ENCODE results near the gene CYLD. TPM values are rescaled to one million over a fixed set of nuclear protein-coding genes. Genes with fewer than 3 reads are reported as not detected.
A peak's percentile ranks its signal among the peaks of the same experiment; 100 is the strongest.

CYLD gene
- total RNA-seq, 1 experiment from 2014 or later: 9.5 TPM

DNA sequence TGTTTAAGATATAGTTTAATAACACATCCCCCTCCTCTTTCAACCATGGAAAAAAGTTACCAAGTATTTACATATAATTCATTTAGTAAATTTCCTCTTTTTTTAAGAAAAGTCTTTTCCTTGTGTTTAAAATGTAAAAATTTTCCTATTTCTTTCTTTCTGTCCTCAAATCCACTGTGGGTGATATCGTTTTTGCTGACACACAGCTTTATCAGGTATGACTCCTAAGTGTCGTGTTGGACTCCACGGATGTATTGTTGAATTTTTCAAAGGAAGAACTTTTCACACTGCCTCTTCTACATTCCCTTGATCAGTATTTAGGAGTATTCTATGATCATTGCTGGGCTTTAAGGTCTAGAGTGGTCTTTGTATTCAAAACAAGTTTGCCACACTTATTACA lies 33.1 kb downstream of the CYLD start:
- DNase-seq (ENCODE audit: extremely low read depth, low read depth): no peak

DNA sequence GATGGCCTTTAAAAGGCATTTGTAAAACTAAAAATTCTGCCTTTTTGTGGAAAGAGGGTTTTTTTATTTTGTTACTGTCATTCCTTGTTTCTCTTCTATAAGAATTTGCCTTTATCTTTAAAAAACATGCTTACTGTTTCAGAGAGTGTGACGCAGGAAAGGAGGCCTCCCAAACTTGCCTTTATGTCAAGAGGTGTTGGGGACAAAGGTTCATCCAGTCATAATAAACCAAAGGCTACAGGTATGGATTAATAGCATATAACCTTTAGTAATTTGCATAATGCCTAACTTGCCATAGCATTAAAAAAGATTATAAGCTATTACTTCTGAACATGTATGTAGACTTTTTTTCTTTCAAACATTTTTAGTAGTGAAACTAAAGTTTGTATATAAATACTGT lies 34.2 kb downstream of the CYLD start:
- no peak for DNase-seq (ENCODE audit: extremely low read depth, low read depth)

DNA sequence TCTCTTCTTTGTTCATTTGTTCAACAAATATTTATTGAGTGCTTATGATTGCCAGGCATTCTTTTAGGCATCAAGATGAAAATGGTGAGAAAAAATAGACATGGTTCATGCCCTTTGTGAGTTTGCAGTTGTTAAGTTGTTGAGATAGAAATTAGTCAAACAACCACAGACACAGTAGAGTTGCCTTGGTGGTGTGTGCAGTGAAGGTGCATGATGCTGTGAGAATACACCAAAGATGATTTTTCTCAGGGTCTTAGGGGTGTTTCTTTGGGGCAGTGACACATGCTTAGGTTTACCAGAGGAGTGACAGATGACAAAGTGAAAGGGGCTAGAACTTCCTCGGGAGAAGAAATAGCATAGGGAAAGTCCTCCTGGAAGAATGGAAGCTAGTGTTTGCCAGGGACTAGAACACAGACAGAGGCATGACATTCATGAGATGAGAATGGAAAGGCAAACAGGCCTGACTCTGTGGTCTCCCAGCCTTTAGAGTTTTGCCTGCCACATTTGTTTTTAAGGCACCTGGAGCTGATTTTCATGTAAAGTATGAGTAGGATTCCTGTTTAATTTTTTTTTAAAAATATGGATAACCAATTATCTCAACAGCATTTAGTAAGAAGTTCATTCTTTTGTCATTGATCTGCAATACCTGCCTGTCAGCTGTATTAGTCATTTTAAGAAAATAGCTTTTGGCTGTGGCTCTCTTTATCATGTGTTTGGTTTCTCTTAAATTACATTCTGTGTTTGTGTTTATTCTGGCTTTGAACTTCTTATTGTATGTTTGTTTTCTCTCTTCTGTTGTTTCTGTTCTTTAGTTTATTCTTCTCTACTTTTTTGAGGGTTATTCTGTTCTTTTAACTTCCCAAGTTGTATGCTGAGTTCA lies 36.6 kb downstream of the CYLD start:
- no peak for DNase-seq (ENCODE audit: extremely low read depth, low read depth)

DNA sequence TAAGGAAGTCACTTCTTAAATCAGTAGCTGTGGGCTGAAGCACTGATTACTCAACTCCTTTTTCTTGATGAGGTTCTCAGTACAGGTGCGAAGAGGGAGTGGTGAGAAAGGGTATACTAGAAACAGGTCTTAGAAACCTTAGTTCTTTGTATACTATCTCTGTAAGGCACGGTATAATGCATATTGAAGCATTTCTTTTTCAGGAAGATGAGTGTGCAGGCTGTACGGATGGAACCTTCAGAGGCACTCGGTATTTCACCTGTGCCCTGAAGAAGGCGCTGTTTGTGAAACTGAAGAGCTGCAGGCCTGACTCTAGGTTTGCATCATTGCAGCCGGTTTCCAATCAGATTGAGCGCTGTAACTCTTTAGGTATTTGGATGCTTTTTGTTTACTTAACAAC lies 39.2 kb downstream of the CYLD start:
- DNase-seq (ENCODE audit: extremely low read depth, low read depth): no peak

DNA sequence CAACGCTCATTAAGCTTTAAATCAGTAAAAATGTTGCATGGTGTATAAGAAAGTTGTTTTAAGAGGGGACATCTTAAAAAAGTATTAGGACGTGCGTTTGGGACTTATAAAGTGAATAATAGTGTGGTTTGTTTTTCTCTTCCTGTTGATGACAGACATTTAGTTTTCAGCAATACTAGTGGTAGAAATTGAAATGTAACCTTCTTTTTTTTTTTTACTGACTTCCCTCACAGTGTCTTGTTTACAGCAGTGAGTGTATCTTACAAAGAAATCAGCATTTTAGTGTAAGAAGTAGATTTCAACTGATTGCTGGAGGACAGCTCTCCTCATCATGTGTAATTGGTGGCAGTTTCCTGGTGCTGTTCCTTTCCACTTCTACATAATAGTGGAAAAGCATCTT lies 39.6 kb downstream of the CYLD start:
- no peak for DNase-seq (ENCODE audit: extremely low read depth, low read depth)

DNA sequence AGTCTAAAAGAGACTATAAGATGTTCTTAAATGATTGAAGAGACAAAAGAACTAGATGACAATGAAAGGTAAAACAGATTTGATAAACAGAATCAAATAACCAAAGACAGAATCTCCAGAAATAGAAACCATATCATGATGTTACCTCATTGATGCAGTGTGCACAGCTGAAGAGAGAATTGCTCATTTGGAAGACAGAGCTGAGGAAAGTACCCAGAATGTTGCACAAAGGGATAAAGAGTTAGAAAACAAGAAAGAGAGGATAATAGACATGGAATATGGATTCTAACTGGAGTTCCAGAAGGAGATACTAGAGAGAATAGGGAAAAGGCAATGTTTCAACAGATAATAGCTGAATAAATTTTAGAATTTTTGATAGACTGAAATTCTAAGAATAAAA lies 47.9 kb downstream of the CYLD start:
- DNase-seq (ENCODE audit: extremely low read depth, low read depth): no peak

DNA sequence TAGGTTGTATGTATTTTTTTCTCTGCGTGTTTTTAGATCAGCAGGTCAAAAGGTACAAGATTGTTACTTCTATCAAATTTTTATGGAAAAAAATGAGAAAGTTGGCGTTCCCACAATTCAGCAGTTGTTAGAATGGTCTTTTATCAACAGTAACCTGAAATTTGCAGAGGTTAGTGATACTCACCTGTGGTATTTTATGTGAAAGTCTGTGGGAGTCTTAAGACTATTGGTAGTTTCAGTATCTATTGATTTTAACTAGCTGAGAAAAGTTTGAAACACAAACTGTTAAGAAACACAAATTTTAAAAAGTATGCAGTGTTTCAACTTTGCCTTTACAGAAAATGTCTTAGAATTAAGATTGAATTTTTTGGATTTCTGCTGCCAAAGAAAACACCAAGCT lies 49.6 kb downstream of the CYLD start:
- no peak for DNase-seq (ENCODE audit: extremely low read depth, low read depth)

DNA sequence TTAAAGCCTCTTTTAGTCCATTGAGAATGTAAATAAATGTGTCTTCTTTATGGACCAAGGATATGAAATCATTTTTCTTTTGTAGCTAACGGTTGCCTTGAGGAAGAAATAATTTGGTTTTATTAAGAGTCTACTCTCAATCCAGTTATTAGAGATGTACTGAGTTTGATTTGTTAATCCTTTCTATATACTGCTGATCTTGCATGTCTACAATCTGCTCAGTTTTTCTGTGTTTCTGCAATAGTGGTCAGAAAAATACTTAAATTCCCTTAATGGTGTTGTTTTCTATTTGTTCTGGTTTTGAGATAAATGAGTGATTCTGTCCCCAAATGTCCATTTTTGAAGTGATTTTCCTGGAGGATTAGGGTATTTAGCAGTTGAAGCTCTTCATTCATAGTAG lies 54.9 kb downstream of the CYLD start:
- DNase-seq (ENCODE audit: extremely low read depth, low read depth): no peak

DNA sequence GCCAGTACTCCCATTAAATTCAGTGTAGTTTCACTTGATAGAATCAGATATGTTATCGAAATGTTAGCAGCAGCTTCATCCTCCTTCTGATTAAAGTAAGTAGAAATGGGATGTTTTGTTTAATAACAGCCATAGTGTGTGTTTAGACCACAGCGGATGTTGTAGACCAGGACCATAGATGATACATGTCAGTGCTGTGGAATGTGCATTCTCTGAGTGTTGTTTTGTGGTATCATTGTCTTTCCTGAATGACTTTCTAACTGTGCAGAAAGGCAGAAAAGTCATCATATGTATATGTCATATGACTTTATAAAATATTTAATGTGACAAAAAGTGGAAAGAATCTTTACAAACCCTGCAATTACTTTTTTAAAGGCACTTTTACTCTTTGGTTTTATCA lies 55.6 kb downstream of the CYLD start:
- DNase-seq (ENCODE audit: extremely low read depth, low read depth): no peak

DNA sequence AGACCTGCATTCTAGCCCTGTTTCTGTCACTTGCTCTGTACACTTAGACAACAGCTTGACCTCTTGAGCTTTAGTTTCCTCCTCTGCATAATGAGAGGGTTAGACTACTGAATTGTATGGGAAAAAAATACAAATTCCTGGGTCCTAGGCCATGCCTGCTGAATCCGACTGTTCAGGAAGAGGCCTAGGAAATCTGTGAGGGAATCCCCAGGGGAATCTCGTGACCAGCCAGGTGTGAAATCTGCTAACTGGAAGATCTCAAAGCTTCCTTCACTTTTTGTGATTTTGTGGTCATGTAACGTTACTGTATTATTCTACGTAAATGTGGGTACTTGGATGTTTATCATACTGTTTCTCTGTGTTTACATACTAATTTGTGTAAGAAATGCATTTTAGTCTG lies 58.2 kb downstream of the CYLD start:
- DNase-seq (ENCODE audit: extremely low read depth, low read depth): no peak

DNA sequence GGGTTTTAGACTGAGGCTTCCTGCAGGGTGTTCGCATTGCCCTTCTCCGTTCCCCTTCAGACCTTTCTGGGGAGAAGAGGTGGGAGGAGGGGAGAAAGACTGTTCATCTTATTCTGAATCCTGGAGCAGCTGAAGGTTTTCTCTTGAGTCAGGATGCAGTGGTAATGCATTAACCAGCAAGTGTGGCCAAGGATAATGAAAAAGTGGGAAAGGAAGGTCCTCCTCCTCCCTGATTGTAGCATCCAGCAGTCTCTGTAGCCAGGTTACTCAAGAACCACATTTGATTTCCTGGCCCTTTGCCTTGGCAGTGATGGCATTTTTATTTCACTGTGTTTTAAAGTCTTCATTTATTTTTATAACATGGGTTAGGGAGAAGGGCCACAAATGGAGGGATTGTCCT lies 59.1 kb downstream of the CYLD start:
- DNase-seq (ENCODE audit: extremely low read depth, low read depth): no peak

DNA sequence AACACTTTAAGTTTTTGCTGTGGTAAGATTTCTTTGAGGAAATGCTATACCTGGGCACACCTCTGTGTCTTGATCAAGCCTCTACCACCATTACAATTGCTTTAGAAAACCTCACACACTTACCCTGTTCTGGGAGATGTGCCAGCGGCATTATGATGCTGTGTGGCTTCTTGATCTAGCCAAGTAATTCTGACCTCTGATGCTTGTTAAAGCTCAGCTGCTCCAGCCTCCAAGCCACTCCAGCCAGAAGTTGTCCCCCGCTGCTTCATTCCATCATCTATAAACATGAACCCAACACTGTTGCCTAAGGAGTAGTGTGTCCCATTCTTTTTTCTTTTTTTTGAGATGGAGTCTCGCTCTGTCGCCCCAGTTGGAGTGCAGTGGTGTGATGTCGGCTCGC lies 60.1 kb downstream of the CYLD start:
- DNase-seq (ENCODE audit: extremely low read depth, low read depth): no peak

DNA sequence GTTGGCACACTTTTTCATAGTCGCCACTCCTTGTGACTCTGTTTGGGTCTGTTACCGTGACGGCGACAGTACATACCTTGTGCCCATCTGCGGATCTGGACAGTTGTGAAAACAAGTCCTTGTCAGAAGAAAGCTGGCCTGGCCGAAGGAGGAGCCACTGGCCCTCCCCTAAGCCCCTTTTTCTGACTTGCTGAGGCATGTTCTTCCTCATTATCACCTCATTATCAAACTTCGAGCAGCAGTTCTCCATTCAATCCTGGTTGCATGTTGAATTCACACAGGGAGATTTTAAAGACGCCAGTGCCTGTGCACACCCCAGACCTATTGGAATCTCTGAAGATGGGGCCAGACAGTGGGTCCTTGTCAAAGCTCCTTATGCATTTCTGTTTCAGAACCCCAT lies 61.1 kb downstream of the CYLD start:
- no peak for DNase-seq (ENCODE audit: extremely low read depth, low read depth)

DNA sequence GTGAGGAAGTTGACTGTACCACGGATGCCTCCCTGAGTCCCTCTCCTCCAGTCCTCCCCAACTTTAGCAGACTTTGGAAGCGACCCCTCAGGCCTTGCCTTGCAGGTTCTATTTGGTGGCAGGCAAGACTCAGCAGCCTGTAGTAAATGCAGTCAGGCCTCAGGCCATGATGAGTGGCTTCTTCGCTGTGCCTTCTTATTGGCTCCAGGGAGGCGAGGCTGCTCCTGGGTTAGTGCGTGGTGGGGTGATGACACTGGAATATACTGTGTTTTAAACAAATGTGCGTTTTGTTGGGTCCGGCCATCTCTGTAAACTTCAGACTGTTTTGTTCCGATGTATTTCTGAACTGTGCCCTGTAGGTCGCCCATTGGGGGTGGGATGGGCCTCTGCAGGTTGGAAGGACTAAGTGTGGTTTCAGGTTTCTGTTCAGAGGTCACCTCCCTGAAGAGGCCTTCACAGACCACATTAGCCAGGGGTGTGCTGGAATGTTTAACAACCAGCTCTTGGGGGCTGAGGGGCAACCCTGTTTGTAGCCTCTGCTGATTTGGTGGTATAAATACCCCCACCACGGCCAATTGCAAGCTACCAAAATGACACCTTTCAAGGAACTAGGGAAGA lies 62.5 kb downstream of the CYLD start:
- no peak for DNase-seq (ENCODE audit: extremely low read depth, low read depth)

DNA sequence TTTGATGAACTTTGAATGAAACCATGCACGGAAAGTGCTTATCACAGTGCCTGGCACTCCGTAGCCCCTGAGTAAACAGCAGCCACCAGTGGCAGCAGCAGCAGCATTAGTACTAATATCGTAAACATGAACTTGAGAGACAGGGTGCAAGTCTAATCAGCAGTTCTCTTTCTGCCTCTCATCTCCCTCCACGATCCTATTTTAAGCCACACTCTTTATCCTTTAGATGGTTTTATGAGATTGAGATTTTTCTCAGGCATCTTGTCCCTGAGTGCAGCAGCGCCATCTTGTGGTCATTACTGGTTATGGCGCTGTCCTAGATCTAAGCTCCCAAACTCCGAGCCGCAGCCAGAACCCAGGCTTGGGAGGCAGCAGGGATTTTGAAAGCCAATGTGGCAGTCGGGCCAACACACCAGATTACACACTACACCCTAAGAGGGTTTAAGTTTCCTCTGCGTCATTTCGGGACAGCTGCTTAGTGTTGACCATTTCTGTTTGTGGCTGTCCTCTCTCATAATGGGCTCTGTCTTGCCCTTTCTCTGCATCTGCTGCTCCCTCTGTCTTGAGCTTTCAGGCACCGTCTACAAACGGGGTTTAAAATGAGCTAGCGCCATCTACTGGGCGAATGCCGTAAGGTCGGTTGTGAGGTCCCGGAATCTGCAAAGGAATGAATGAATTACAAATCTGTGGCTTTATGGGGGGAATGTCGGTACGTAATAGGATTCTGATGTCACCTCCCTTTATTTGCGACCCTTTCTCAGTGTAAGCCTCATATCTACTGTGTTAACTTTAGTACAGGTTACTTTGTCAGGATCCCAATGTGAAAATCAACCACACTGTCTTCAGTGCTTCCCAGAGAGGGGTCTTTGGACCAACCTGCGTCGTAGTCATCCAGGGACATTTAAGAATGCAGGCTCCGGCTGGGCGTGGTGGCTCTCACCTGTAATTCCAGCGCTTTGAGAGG lies 64.5 kb downstream of the CYLD start:
- peak; percentile 88 for DNase-seq (ENCODE audit: extremely low read depth, low read depth)

DNA sequence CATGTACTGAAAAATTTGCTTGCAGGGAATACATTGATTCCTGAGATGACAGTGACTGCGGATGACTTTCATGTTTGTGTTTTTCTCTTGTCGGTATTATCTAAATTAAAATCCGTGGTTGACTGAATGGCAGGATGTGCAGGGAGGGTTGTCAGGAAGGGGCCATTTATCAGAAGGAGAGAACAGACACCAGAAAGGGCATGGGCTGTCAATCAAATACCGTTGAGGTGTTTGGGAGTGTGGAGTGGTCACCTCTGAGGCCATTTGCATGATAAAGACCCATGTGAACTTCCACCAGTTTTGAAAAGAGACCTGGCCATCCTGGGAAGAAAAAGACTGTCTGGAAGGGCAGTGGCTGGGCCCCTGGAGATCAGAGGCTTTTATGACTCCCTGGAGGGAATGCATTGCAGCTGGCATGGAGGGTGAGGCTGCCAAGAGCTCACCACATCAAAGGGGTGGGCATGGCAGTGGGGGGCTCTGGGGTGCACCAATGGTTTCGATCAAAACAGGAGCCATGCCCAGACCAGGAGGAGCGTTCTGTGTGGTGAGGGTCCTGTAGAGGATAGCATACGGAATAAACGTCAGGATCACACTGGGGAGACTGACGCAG lies 67.1 kb downstream of the CYLD start:
- no peak for DNase-seq (ENCODE audit: extremely low read depth, low read depth)

DNA sequence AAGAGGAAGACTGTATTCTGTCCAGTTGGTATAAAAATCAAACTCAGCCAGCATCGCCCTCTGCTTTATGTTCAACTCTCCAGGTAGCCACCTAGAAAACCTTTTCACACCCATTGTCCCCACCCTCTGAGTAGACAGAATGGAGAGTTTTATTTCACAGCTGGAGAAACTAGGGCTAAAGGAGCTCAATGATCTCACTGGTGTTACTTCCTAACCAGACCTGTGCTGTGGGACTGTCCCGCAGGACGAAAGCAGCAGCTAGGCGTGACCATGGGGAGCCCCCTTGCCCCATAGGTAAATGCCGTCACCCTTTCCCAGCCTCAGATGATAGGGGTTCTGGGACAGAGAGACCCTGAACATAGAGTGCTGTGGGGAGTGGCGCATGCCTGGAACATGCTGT lies 67.7 kb downstream of the CYLD start:
- DNase-seq (ENCODE audit: extremely low read depth, low read depth): no peak

DNA sequence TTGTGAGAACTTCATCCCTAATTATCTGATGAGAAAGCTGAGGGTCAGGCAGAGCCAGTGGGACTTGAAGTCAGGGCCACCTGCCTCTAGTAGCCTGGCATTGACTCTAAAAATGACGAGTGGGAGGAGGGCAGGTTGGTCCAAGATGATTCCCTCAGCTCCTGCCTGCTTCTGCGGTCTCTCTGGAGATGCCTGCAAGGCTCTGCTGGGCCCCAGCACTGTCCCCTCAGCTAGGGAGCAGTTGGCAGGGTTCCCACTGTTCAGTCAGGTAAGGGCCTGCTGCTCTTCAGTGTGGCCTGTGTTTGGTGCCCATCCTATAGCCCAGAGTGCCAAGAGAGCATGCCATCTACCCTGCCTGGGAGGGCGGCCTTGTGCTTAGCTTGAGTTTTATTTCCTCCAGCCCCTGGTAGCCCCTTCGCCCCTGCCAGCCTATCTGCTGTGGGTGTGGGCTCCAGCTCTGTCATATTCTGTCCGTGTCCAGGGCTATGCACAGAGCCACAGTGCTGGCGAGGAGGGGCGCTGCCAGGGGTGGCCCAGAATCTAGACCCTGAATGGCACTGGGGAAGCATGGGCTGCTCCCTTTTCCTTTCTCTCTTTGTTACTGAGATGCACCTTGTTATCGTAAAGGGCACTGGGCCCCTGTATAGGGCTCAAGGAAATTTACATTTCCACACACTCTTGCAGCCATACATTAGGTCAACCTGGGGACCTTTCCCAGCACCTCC lies 68.5 kb downstream of the CYLD start:
- DNase-seq (ENCODE audit: extremely low read depth, low read depth): no peak

DNA sequence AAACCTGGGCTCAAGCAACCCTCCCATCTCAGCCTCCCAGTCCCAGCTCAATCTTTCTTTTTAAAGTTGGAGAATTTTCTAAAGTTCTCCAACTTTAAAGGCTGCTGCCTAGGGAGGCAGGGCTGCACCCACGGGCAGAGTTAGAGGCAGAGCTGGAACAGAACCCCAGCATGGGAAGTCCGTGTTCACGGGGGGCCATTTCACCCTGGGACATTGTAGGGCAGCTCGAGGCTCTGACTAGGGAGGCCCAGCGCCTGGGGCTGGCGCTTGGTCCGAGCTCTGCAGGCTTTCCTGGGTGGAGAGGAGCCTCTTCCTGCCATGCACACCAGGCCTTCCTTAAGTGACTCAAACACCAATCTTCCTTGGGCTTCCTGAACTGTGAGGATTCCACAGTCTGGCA lies 70.2 kb downstream of the CYLD start:
- DNase-seq (ENCODE audit: extremely low read depth, low read depth): no peak

DNA sequence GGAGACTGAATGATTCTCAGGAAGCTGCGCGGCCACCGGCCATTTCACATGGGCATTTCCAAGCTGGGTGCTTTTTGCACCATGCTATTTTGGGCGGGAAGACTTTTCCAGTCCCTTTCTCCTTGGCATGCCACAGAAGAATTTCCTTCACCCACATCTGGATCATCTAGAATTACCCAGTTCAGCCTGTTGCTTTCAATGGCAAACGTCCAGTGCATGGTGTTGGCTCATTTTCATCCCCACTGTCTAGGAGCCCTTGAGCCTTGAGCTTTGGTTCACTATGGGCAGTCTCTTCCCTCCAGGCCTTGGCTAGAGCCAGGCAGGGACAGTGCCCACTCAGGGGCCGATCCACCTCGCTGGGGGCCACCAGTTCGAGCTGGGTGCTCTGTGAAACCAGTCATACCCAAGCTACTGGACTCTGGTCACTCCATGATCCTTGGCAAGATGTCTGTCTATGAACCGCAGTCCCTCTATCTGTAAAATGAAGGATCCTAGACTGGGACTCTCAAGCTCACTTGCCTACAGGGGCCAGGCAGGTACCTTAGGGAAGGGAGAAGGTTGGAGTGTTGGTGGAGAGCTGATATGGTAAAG lies 71.1 kb downstream of the CYLD start:
- DNase-seq (ENCODE audit: extremely low read depth, low read depth): no peak

Measured in NCI-H460 (cell line).